GM23338 (cell line): Measurements from ENCODE around the gene NTRK1. TPM values are rescaled to one million over a fixed set of nuclear protein-coding genes. Genes with fewer than 3 reads are reported as not detected.

ENCODE experiments used
- ATAC-seq: fragments of 200-7000 bp; cut with Tn5 transposase; 3 replicates; pipeline ENCODE4 v1.9.1; 2020
- DNase-seq: peaks from one replicate; pipeline ENCODE4 v3.0.0-alpha.2; 2015; ENCODE audit warnings: low spot score
- H2AFZ ChIP-seq: fragments of 200-600 bp; sonication (generic); 2 replicates; pipeline ENCODE4 v1.8.0; 2016; ENCODE audit warnings: antibody characterized with exemption, mild to moderate bottlenecking, moderate library complexity
- H3F3A ChIP-seq: fragments of 200-600 bp; sonication (generic); replicated peaks from 2 replicates; pipeline ENCODE4 v1.8.0; 2017; ENCODE audit warnings: antibody characterized with exemption, mixed run types, low read depth
- H3K27ac ChIP-seq: fragments of 200-600 bp; sonication (generic); 2 replicates; pipeline ENCODE4 v1.6.1; 2016; ENCODE audit warnings: low read depth
- H3K27me3 ChIP-seq: fragments of 200-600 bp; sonication (generic); 2 replicates; pipeline ENCODE4 v1.8.0; 2016; ENCODE audit warnings: mild to moderate bottlenecking, mixed run types, moderate library complexity; ENCODE audit not compliant: insufficient read depth
- H3K36me3 ChIP-seq: fragments of 200-600 bp; sonication (generic); 2 replicates; pipeline ENCODE4 v1.8.0; 2016; ENCODE audit warnings: mild to moderate bottlenecking; ENCODE audit not compliant: insufficient read depth
- H3K4me1 ChIP-seq: fragments of 200-600 bp; sonication (generic); 2 replicates; pipeline ENCODE4 v1.8.0; 2016; ENCODE audit warnings: mild to moderate bottlenecking, moderate library complexity; ENCODE audit not compliant: insufficient read depth
- H3K4me2 ChIP-seq: fragments of 200-600 bp; sonication (generic); 2 replicates; pipeline ENCODE4 v1.7.1; 2017; ENCODE audit warnings: mixed run types
- H3K4me3 ChIP-seq: fragments of 200-600 bp; sonication (generic); 2 replicates; pipeline ENCODE4 v1.6.1; 2016; ENCODE audit warnings: mixed run types
- H3K79me2 ChIP-seq: fragments of 200-600 bp; sonication (generic); replicated peaks from 2 replicates; pipeline ENCODE4 v1.8.0; 2017; ENCODE audit warnings: mild to moderate bottlenecking; ENCODE audit not compliant: insufficient read depth
- H3K9me2 ChIP-seq: fragments of 200-600 bp; sonication (generic); 2 replicates; pipeline ENCODE4 v1.8.0; 2017; ENCODE audit not compliant: insufficient read depth
- H4K20me1 ChIP-seq: fragments of 200-600 bp; sonication (generic); replicated peaks from 2 replicates; pipeline ENCODE4 v1.8.0; 2017; ENCODE audit warnings: mild to moderate bottlenecking; ENCODE audit not compliant: insufficient read depth
- H3K27ac Mint-ChIP-seq: 2 replicates; pipeline ENCODE4 v1.8.0; 2020; ENCODE audit warnings: inconsistent platforms, mild to moderate bottlenecking, moderate library complexity, mixed read lengths
- H3K27me3 Mint-ChIP-seq: 3 replicates; pipeline ENCODE4 v1.8.0; 2022; ENCODE audit warnings: low read depth, mild to moderate bottlenecking, moderate library complexity, mixed read lengths, inconsistent platforms; ENCODE audit not compliant: insufficient read depth, poor library complexity
- H3K36me3 Mint-ChIP-seq: 3 replicates; pipeline ENCODE4 v1.8.0; 2021; ENCODE audit warnings: low read depth, mild to moderate bottlenecking, inconsistent platforms, moderate library complexity, mixed read lengths
- H3K4me1 Mint-ChIP-seq: 3 replicates; pipeline ENCODE4 v1.8.0; 2020; ENCODE audit warnings: mild to moderate bottlenecking, inconsistent platforms, mixed read lengths
- H3K4me3 Mint-ChIP-seq: 3 replicates; pipeline ENCODE4 v1.8.0; 2021; ENCODE audit warnings: moderate library complexity, mild to moderate bottlenecking, inconsistent platforms, mixed read lengths
- H3K9me3 Mint-ChIP-seq: 3 replicates; pipeline ENCODE4 v1.8.0; 2020; ENCODE audit warnings: moderate library complexity, mild to moderate bottlenecking, inconsistent platforms, mixed read lengths
- CREB1 ChIP-seq: fragments of 250-450 bp; sonication (Bioruptor Pico); IDR thresholded peaks from 2 replicates; pipeline ENCODE4 v1.5.0; 2020; ENCODE audit warnings: low read depth, mild to moderate bottlenecking, moderate library complexity
- EZH2 ChIP-seq: fragments of 200-600 bp; sonication (generic); IDR thresholded peaks from one replicate; pipeline ENCODE4 v1.8.0; 2017; ENCODE audit warnings: antibody characterized with exemption, mild to moderate bottlenecking, low read depth; ENCODE audit not compliant: unreplicated experiment
- EZH2phosphoT487 ChIP-seq: fragments of 200-600 bp; sonication (generic); IDR thresholded peaks from one replicate; pipeline ENCODE4 v1.8.1; 2018; ENCODE audit warnings: antibody characterized with exemption; ENCODE audit not compliant: unreplicated experiment
- JUNB ChIP-seq: IDR thresholded peaks from one replicate; pipeline ENCODE4 v1.6.1; 2016; ENCODE audit warnings: antibody characterized with exemption; ENCODE audit not compliant: unreplicated experiment
- NANOG ChIP-seq: IDR thresholded peaks from 2 replicates; pipeline ENCODE4 v1.6.1; 2016; ENCODE audit warnings: antibody characterized with exemption, borderline replicate concordance
- POLR2AphosphoS5 ChIP-seq: IDR thresholded peaks from 2 replicates; pipeline ENCODE4 v1.6.1; 2016; ENCODE audit warnings: antibody characterized with exemption, low read depth
- STAT1 ChIP-seq: IDR thresholded peaks from one replicate; pipeline ENCODE4 v1.6.1; 2016; ENCODE audit warnings: antibody characterized with exemption; ENCODE audit not compliant: unreplicated experiment
- ZNF114 ChIP-seq: fragments of 250-450 bp; sonication (Bioruptor Pico); IDR thresholded peaks from 2 replicates; pipeline ENCODE4 v1.5.0; 2020; ENCODE audit warnings: mild to moderate bottlenecking, moderate library complexity
- ZNF331 ChIP-seq: fragments of 250-450 bp; sonication (Bioruptor Pico); IDR thresholded peaks from 2 replicates; pipeline ENCODE4 v1.5.0; 2020; ENCODE audit warnings: low read depth, mild to moderate bottlenecking, moderate library complexity
- polyA plus RNA-seq: library from polyadenylated mRNA; unstranded; fragments of >200 nt; fragmentation: Nextera tagmentation; extraction: Ambion mirVana; gene quantifications from 2 replicates; pipeline ENCODE4 v1.2.1, GENCODE V29; 2016
- total RNA-seq: library from RNA; depleted of rRNA; stranded (reverse); fragments of >200 nt; shearing (Covaris generic); gene quantifications from 2 replicates; pipeline ENCODE4 v1.2.3, GENCODE V29; 2014
- TF ChIP-seq, protein P1 (sequence below), 2 experiments: fragments of 200-600 bp in 1 of 2; sonication (generic) in 1 of 2; conservative IDR thresholded peaks; 2 replicates each; pipeline versions ENCODE4 v1.5.1 to v1.6.1; 2016 to 2017; ENCODE audit warnings: antibody characterized with exemption in 2 of 2, low read depth in 2 of 2, mild to moderate bottlenecking in 2 of 2, moderate library complexity in 1 of 2
- TF ChIP-seq, protein P2 (sequence below): IDR thresholded peaks from 2 replicates; pipeline ENCODE4 v1.6.1; 2016; ENCODE audit warnings: antibody characterized with exemption
- TF ChIP-seq, protein P3 (sequence below): fragments of 250-450 bp; sonication (Bioruptor Pico); IDR thresholded peaks from 2 replicates; pipeline ENCODE4 v1.5.0; 2020; ENCODE audit warnings: mild to moderate bottlenecking, moderate library complexity
- TF ChIP-seq, protein P4 (sequence below): IDR thresholded peaks from one replicate; pipeline ENCODE4 v1.6.1; 2018; ENCODE audit warnings: antibody characterized with exemption; ENCODE audit not compliant: unreplicated experiment

Gene NTRK1
- total and polyA plus RNA-seq, 2 experiments from 2014 or later, result 0.42 to 0.45 TPM

DNA sequence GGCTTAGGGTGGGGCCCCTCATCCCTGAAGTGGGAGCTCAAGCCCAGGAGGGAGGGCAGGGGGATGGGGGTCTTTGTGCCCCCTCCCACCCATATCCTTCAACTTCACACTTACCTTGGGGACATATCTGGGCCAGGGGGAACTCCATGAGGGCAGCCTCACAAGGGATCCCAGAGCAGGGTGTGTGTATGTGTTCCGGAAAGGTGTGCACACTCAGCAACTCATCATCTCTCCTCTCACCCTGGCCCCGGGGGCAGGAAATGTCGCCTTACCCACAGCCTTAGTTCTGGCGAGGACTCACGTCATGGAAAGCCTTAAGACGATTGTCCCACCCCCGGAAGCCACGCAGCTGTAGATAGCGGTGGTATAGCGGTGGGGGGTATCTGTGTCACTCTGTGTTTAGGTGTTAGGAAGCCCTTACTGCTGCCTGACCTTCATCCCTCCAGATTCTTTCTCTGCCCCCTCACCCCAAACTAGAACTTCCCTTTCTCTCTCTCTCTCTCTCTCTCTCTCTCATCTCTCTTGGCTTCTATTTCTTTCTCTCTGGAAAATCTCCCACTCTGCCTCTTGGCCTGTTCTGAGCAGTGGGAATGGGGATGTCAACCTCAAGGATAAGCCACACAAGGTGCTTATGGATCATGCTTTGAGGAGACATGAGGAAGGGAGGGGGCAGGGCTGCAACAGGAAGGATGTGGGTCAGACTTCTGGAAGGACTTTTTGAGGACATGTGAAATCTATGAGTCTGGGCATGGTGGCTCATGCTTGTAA is 43.9 kb upstream of the NTRK1 start, which contains the start of gene SH2D2A:
Gene SH2D2A, minus strand, starts transcription at position 288 of the 768 bp plus-strand sequence. Its CDS starts 140 bp downstream, at position 148.
- Histone ChIP-seq H3K9me2 (no peaks in the 10 kb centered on the region), H3K4me2 (no peak within 1 kb of the TSS), H3K27ac (no peak within 1 kb of the TSS), H3K79me2 (no peaks in the 10 kb centered on the region), H3K36me3 (no peaks in the 10 kb centered on the region), H2AFZ (no peak within 1 kb of the TSS), H3K4me3 (no peak within 1 kb of the TSS), H4K20me1 (no peaks in the 10 kb centered on the region; the same call in 1 of the 2 replicates), H3K27me3 (peaks cover 47% of the 10 kb centered on the region), H3K4me1 (peaks cover 15% of the 10 kb centered on the region), H3F3A (0 out of 2 replicates have a peak, but pooled peaks cover 14% of the 10 kb centered on the region)
- Mint-ChIP-seq H3K4me1 (peaks cover 17% of the 10 kb centered on the region), H3K4me3 (no peak within 1 kb of the TSS), H3K36me3 (no peaks in the 10 kb centered on the region; the same call in 2 of the 3 replicates), H3K27me3 (peaks cover 46% of the 10 kb centered on the region), H3K9me3 (no peaks in the 10 kb centered on the region), H3K27ac (no peak within 1 kb of the TSS)
- no peak for ATAC-seq
- no peak for DNase-seq
- TF ChIP-seq POLR2AphosphoS5, result no peak
- TF ChIP-seq EZH2, result no peak
- no peak for TF ChIP-seq STAT1
- TF ChIP-seq, protein P1, sequence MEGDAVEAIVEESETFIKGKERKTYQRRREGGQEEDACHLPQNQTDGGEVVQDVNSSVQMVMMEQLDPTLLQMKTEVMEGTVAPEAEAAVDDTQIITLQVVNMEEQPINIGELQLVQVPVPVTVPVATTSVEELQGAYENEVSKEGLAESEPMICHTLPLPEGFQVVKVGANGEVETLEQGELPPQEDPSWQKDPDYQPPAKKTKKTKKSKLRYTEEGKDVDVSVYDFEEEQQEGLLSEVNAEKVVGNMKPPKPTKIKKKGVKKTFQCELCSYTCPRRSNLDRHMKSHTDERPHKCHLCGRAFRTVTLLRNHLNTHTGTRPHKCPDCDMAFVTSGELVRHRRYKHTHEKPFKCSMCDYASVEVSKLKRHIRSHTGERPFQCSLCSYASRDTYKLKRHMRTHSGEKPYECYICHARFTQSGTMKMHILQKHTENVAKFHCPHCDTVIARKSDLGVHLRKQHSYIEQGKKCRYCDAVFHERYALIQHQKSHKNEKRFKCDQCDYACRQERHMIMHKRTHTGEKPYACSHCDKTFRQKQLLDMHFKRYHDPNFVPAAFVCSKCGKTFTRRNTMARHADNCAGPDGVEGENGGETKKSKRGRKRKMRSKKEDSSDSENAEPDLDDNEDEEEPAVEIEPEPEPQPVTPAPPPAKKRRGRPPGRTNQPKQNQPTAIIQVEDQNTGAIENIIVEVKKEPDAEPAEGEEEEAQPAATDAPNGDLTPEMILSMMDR (conservative IDR thresholded peaks at IDR 0.05; ENCODE audit: low read depth in 2 of 2), result no peak
- no peak for TF ChIP-seq EZH2phosphoT487
- TF ChIP-seq ZNF331 (CRISPR knock-in tag), result no peak
- TF ChIP-seq JUNB, result no peak
- no peak for TF ChIP-seq ZNF114 (CRISPR knock-in tag)
- TF ChIP-seq, protein P2, sequence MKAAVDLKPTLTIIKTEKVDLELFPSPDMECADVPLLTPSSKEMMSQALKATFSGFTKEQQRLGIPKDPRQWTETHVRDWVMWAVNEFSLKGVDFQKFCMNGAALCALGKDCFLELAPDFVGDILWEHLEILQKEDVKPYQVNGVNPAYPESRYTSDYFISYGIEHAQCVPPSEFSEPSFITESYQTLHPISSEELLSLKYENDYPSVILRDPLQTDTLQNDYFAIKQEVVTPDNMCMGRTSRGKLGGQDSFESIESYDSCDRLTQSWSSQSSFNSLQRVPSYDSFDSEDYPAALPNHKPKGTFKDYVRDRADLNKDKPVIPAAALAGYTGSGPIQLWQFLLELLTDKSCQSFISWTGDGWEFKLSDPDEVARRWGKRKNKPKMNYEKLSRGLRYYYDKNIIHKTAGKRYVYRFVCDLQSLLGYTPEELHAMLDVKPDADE, result no peak
- TF ChIP-seq NANOG, result no peak
- TF ChIP-seq, protein P3, sequence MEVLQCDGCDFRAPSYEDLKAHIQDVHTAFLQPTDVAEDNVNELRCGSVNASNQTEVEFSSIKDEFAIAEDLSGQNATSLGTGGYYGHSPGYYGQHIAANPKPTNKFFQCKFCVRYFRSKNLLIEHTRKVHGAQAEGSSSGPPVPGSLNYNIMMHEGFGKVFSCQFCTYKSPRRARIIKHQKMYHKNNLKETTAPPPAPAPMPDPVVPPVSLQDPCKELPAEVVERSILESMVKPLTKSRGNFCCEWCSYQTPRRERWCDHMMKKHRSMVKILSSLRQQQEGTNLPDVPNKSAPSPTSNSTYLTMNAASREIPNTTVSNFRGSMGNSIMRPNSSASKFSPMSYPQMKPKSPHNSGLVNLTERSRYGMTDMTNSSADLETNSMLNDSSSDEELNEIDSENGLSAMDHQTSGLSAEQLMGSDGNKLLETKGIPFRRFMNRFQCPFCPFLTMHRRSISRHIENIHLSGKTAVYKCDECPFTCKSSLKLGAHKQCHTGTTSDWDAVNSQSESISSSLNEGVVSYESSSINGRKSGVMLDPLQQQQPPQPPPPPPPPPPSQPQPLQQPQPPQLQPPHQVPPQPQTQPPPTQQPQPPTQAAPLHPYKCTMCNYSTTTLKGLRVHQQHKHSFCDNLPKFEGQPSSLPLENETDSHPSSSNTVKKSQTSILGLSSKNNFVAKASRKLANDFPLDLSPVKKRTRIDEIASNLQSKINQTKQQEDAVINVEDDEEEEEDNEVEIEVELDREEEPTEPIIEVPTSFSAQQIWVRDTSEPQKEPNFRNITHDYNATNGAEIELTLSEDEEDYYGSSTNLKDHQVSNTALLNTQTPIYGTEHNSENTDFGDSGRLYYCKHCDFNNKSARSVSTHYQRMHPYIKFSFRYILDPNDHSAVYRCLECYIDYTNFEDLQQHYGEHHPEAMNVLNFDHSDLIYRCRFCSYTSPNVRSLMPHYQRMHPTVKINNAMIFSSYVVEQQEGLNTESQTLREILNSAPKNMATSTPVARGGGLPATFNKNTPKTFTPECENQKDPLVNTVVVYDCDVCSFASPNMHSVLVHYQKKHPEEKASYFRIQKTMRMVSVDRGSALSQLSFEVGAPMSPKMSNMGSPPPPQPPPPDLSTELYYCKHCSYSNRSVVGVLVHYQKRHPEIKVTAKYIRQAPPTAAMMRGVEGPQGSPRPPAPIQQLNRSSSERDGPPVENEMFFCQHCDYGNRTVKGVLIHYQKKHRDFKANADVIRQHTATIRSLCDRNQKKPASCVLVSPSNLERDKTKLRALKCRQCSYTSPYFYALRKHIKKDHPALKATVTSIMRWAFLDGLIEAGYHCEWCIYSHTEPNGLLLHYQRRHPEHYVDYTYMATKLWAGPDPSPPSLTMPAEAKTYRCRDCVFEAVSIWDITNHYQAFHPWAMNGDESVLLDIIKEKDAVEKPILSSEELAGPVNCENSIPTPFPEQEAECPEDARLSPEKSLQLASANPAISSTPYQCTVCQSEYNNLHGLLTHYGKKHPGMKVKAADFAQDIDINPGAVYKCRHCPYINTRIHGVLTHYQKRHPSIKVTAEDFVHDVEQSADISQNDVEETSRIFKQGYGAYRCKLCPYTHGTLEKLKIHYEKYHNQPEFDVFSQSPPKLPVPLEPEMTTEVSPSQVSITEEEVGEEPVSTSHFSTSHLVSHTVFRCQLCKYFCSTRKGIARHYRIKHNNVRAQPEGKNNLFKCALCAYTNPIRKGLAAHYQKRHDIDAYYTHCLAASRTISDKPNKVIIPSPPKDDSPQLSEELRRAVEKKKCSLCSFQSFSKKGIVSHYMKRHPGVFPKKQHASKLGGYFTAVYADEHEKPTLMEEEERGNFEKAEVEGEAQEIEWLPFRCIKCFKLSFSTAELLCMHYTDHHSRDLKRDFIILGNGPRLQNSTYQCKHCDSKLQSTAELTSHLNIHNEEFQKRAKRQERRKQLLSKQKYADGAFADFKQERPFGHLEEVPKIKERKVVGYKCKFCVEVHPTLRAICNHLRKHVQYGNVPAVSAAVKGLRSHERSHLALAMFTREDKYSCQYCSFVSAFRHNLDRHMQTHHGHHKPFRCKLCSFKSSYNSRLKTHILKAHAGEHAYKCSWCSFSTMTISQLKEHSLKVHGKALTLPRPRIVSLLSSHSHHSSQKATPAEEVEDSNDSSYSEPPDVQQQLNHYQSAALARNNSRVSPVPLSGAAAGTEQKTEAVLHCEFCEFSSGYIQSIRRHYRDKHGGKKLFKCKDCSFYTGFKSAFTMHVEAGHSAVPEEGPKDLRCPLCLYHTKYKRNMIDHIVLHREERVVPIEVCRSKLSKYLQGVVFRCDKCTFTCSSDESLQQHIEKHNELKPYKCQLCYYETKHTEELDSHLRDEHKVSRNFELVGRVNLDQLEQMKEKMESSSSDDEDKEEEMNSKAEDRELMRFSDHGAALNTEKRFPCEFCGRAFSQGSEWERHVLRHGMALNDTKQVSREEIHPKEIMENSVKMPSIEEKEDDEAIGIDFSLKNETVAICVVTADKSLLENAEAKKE (CRISPR knock-in tag), result no peak
- TF ChIP-seq, protein P4, sequence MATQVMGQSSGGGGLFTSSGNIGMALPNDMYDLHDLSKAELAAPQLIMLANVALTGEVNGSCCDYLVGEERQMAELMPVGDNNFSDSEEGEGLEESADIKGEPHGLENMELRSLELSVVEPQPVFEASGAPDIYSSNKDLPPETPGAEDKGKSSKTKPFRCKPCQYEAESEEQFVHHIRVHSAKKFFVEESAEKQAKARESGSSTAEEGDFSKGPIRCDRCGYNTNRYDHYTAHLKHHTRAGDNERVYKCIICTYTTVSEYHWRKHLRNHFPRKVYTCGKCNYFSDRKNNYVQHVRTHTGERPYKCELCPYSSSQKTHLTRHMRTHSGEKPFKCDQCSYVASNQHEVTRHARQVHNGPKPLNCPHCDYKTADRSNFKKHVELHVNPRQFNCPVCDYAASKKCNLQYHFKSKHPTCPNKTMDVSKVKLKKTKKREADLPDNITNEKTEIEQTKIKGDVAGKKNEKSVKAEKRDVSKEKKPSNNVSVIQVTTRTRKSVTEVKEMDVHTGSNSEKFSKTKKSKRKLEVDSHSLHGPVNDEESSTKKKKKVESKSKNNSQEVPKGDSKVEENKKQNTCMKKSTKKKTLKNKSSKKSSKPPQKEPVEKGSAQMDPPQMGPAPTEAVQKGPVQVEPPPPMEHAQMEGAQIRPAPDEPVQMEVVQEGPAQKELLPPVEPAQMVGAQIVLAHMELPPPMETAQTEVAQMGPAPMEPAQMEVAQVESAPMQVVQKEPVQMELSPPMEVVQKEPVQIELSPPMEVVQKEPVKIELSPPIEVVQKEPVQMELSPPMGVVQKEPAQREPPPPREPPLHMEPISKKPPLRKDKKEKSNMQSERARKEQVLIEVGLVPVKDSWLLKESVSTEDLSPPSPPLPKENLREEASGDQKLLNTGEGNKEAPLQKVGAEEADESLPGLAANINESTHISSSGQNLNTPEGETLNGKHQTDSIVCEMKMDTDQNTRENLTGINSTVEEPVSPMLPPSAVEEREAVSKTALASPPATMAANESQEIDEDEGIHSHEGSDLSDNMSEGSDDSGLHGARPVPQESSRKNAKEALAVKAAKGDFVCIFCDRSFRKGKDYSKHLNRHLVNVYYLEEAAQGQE, result no peak
- no peak for TF ChIP-seq CREB1 (CRISPR knock-in tag)
